ENCODE results near the gene OR10V1. TPM values are rescaled to one million over a fixed set of nuclear protein-coding genes. Genes with fewer than 3 reads are reported as not detected.
A peak's percentile ranks its signal among the peaks of the same experiment; 100 is the strongest.

The OR10V1 gene
- polyA plus RNA-seq, 2 of the 4 experiments (the other 2 are of a cell fraction): not detected

DNA sequence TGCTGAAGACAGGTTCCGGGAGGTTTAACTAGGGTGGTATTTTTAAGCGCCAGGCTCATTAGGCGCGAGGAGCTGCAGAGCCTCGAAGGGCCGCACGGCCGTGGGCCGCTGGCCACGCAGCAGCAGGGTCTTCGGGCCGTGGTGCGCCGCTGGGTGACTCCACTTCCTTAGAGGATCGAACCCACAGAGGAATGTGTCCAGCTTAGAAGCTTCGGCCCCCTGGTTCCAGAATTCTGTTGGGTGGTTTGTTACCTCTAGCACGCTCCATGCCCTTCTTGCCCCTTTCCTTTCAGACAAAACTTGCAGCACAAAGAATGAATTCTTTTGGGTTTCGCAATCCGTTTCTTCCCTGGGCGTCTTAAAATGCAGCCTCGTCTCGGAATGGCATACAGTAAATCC, 44.0 kb downstream of the OR10V1 start:
- Histone ChIP-seq H3K4me2 (peak overlapping the region; percentile 77), H3K9me3 (no peaks in the 10 kb centered on the region), H3K4me3 (peak overlapping the region; percentile 90), H3K27ac (peak overlapping the region; percentile 92 to 98), H3K4me1 (peaks cover 17% of the 10 kb centered on the region)
- ChIA-PET POLR2A (interaction anchor here (0.5 to 2.4 kb wide), 29 partner anchors 8 to 587 kb away, joined by 3 to 43 read pairs (median 5); partner anchors contain the start of genes DTX4, MRPL16, OSBP and STX3), CTCF (interaction anchor here (0.6 to 3.7 kb wide), 13 partner anchors 9 to 498 kb away, joined by 3 to 30 read pairs (median 4); partner anchors contain the start of gene DTX4)
- TF ChIP-seq, protein P1, sequence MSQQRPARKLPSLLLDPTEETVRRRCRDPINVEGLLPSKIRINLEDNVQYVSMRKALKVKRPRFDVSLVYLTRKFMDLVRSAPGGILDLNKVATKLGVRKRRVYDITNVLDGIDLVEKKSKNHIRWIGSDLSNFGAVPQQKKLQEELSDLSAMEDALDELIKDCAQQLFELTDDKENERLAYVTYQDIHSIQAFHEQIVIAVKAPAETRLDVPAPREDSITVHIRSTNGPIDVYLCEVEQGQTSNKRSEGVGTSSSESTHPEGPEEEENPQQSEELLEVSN (IDR thresholded peaks at IDR 0.05; ENCODE audit: borderline replicate concordance, low read depth): peak; percentile 89
- TF ChIP-seq CEBPB (IDR thresholded peaks at IDR 0.05) (peak; percentile 77 to 89; a peak in 3 of 4 replicates), RFX5 (IDR thresholded peaks at IDR 0.05) (no peak), RAD21 (conservative IDR thresholded peaks at IDR 0.05 in 1 of 2, IDR thresholded peaks at IDR 0.05 in 1 of 2) (no peak), MAZ (IDR thresholded peaks at IDR 0.05; ENCODE audit: borderline replicate concordance, low read depth, low read length) (no peak)
- TF ChIP-seq, protein P2, sequence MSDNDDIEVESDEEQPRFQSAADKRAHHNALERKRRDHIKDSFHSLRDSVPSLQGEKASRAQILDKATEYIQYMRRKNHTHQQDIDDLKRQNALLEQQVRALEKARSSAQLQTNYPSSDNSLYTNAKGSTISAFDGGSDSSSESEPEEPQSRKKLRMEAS (IDR thresholded peaks at IDR 0.05): peak; percentile 79
- peak; percentile 28 to 44; a peak in 5 of 6 replicates for ATAC-seq
- 12% methylated on average over 22 of the region's 22 CpGs for WGBS (ENCODE audit: missing lambda C conversion rate)
- FAIRE-seq: no peak
- DNase-seq (ENCODE audit: low read depth in 1 of 2, low spot score in 1 of 2): peak in 1 of 2 experiments; percentile 21

DNA sequence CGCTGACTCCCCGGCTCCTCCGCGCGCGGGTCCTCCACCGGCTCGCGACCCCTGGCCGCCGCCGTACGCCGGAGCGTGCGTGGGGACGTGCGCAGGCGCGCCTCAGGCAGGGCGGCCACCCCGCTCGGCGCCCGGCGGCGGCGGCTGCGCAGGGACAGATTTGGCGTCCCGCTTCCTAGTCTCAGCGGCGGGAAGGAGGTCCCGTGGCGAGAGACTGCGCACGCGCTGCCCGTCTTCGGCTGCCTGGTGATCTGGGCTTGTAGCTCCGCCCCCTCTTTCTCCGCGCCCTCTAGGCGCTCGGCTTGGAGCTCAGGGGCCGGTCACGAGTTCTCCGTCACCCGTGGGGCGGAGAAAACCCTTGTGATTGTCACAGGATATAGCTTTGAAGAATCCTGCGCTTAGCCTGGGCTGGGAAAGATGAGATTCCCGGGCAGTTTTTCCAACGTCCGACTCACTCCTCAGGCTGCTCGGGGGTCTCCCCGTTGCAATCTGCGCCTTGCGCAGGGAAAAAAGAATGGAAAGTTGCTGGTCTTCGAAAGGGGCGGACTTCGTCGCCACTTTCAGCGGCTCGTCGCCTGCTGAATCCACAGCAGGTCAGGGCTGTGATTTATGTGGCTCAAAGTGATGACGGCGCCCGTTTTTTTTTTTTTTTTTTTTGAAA, 44.6 kb downstream of the OR10V1 start, which contains the start of gene PATL1:
Gene PATL1 (minus strand): TSS at position 88 of the 661 bp plus-strand sequence. CDS start 142 bp downstream, outside the sequence.
- peak; percentile 70 for FAIRE-seq
- WGBS (ENCODE audit: missing lambda C conversion rate): 2% methylated on average over 33 of the region's 68 CpGs
- ATAC-seq: peak; percentile 91 to 95
- H3K4me1 ChIP-seq: peaks cover 17% of the 10 kb centered on the region
- ChIA-PET POLR2A (interaction anchor here (0.6 to 2.4 kb wide), 34 partner anchors 8 to 1108 kb away, joined by 3 to 43 read pairs (median 5); partner anchors contain the start of genes DTX4, MRPL16, OSBP and STX3), CTCF (interaction anchor here (0.5 to 3.7 kb wide), 14 partner anchors 8 to 498 kb away, joined by 3 to 30 read pairs (median 4); partner anchors contain the start of gene DTX4)
- DNase-seq (ENCODE audit: low read depth in 1 of 2, low spot score in 1 of 2): peak; percentile 96 to 98
- H3K4me3 ChIP-seq: peak within 1 kb of the TSS; percentile 90
- peak within 1 kb of the TSS; percentile 92 to 98 for H3K27ac ChIP-seq
- peak within 1 kb of the TSS; percentile 91 for H3K4me2 ChIP-seq
- H3K9me3 ChIP-seq: no peaks in the 10 kb centered on the region
- no peak for TF ChIP-seq RARB (CRISPR knock-in tag; IDR thresholded peaks at IDR 0.05)
- no peak for TF ChIP-seq ZNF302 (CRISPR knock-in tag; IDR thresholded peaks at IDR 0.05)
- TF ChIP-seq CHD4 (IDR thresholded peaks at IDR 0.05; ENCODE audit: borderline replicate concordance): no peak
- no peak for TF ChIP-seq MAZ (IDR thresholded peaks at IDR 0.05; ENCODE audit: borderline replicate concordance, low read depth, low read length)
- TF ChIP-seq, protein P3, sequence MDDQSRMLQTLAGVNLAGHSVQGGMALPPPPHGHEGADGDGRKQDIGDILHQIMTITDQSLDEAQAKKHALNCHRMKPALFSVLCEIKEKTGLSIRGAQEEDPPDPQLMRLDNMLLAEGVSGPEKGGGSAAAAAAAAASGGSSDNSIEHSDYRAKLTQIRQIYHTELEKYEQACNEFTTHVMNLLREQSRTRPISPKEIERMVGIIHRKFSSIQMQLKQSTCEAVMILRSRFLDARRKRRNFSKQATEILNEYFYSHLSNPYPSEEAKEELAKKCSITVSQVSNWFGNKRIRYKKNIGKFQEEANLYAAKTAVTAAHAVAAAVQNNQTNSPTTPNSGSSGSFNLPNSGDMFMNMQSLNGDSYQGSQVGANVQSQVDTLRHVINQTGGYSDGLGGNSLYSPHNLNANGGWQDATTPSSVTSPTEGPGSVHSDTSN (IDR thresholded peaks at IDR 0.05): no peak
- TF ChIP-seq POLR2AphosphoS2 (conservative IDR thresholded peaks at IDR 0.05; ENCODE audit: low read length): no peak
- TF ChIP-seq EHMT2 (IDR thresholded peaks at IDR 0.05; ENCODE audit: low read depth): no peak
- TF ChIP-seq, protein P4, sequence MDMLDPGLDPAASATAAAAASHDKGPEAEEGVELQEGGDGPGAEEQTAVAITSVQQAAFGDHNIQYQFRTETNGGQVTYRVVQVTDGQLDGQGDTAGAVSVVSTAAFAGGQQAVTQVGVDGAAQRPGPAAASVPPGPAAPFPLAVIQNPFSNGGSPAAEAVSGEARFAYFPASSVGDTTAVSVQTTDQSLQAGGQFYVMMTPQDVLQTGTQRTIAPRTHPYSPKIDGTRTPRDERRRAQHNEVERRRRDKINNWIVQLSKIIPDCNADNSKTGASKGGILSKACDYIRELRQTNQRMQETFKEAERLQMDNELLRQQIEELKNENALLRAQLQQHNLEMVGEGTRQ (IDR thresholded peaks at IDR 0.05): peak; percentile 81
- TF ChIP-seq ZFP36 (IDR thresholded peaks at IDR 0.05; ENCODE audit: borderline replicate concordance, partially characterized antibody): no peak
- no peak for TF ChIP-seq SMC3 (IDR thresholded peaks at IDR 0.05)
- TF ChIP-seq JUN (IDR thresholded peaks at IDR 0.05): peak; percentile 40 to 47; a peak in 3 of 5 replicates
- no peak for TF ChIP-seq MAFK (IDR thresholded peaks at IDR 0.05; ENCODE audit: partially characterized antibody)
- TF ChIP-seq NFE2L2 (conservative IDR thresholded peaks at IDR 0.05; ENCODE audit: low read length): no peak
- no peak for TF ChIP-seq NR3C1 (IDR thresholded peaks at IDR 0.05)
- TF ChIP-seq RAD21 (conservative IDR thresholded peaks at IDR 0.05 in 1 of 2, IDR thresholded peaks at IDR 0.05 in 1 of 2): no peak
- TF ChIP-seq HOXB5 (CRISPR knock-in tag; IDR thresholded peaks at IDR 0.05): peak; percentile 77
- TF ChIP-seq, protein P2 (IDR thresholded peaks at IDR 0.05): no peak; the same call in 1 of the 2 replicates
- no peak for TF ChIP-seq HOXA7 (CRISPR knock-in tag; IDR thresholded peaks at IDR 0.05)
- TF ChIP-seq, protein P5, sequence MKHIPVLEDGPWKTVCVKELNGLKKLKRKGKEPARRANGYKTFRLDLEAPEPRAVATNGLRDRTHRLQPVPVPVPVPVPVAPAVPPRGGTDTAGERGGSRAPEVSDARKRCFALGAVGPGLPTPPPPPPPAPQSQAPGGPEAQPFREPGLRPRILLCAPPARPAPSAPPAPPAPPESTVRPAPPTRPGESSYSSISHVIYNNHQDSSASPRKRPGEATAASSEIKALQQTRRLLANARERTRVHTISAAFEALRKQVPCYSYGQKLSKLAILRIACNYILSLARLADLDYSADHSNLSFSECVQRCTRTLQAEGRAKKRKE (CRISPR knock-in tag; IDR thresholded peaks at IDR 0.05; ENCODE audit: low read depth): no peak
- TF ChIP-seq PHF8 (IDR thresholded peaks at IDR 0.05; ENCODE audit: borderline replicate concordance, low read depth): 0 out of 2 replicates have a peak, but pooled peaks have one; percentile 11
- TF ChIP-seq, protein P6, sequence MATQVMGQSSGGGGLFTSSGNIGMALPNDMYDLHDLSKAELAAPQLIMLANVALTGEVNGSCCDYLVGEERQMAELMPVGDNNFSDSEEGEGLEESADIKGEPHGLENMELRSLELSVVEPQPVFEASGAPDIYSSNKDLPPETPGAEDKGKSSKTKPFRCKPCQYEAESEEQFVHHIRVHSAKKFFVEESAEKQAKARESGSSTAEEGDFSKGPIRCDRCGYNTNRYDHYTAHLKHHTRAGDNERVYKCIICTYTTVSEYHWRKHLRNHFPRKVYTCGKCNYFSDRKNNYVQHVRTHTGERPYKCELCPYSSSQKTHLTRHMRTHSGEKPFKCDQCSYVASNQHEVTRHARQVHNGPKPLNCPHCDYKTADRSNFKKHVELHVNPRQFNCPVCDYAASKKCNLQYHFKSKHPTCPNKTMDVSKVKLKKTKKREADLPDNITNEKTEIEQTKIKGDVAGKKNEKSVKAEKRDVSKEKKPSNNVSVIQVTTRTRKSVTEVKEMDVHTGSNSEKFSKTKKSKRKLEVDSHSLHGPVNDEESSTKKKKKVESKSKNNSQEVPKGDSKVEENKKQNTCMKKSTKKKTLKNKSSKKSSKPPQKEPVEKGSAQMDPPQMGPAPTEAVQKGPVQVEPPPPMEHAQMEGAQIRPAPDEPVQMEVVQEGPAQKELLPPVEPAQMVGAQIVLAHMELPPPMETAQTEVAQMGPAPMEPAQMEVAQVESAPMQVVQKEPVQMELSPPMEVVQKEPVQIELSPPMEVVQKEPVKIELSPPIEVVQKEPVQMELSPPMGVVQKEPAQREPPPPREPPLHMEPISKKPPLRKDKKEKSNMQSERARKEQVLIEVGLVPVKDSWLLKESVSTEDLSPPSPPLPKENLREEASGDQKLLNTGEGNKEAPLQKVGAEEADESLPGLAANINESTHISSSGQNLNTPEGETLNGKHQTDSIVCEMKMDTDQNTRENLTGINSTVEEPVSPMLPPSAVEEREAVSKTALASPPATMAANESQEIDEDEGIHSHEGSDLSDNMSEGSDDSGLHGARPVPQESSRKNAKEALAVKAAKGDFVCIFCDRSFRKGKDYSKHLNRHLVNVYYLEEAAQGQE (IDR thresholded peaks at IDR 0.05): no peak
- TF ChIP-seq ZC3H11A (IDR thresholded peaks at IDR 0.05): no peak
- TF ChIP-seq ESRRA (IDR thresholded peaks at IDR 0.05; ENCODE audit: borderline replicate concordance, low read length): no peak
- no peak for TF ChIP-seq HDAC2 (IDR thresholded peaks at IDR 0.05)
- TF ChIP-seq ZSCAN20 (CRISPR knock-in tag; IDR thresholded peaks at IDR 0.05): no peak
